Measurements from ENCODE around the gene RERE. TPM values are rescaled to one million over a fixed set of nuclear protein-coding genes. Genes with fewer than 3 reads are reported as not detected.

The RERE gene
- total RNA-seq, 4 donors from 2014 or later = 86.4 to 111 (median 103) TPM

GRCh38 chr1:8427986-8428385 is 389.5 kb downstream of the RERE start:
- TF ChIP-seq POLR2A (IDR thresholded peaks at IDR 0.05) = peak in 1 of 2 donors; percentile 44
- peak in 1 of 2 donors; percentile 70 for TF ChIP-seq EP300 (IDR thresholded peaks at IDR 0.05)
- TF ChIP-seq CTCF (IDR thresholded peaks at IDR 0.05) = no peak
- Histone ChIP-seq H3K36me3 (no peaks in the 10 kb centered on the region), H3K4me3 (no peak overlapping the region), H3K27me3 (no peaks in the 10 kb centered on the region), H3K27ac (peak overlapping the region; percentile 53 to 98 (median 68)), H3K4me1 (peaks cover 0 to 61% (median 34%) of the 10 kb centered on the region in 4 donors), H3K9me3 (no peaks in the 10 kb centered on the region)
- DNase-seq (ENCODE audit: low spot score in 2 of 2) = no peak
- WGBS, 2 donors = 42 to 61% methylated on average over 5 of the region's 5 CpGs

- H3K4me3 ChIP-seq = no peak overlapping the region
Measured at GRCh38 chr1:8427493-8427892, 389.9 kb downstream of the RERE start.

GRCh38 chr1:8426996-8427395 is 390.4 kb downstream of the RERE start:
- WGBS, 2 donors = 93% methylated on average over 4 of the region's 4 CpGs
- Histone ChIP-seq H3K27ac (peak overlapping the region in 3 of 4 donors; percentile 53 to 98 (median 83)), H3K4me3 (no peak overlapping the region), H3K36me3 (no peaks in the 10 kb centered on the region), H3K4me1 (peaks cover 0 to 63% (median 35%) of the 10 kb centered on the region in 4 donors), H3K9me3 (no peaks in the 10 kb centered on the region), H3K27me3 (no peaks in the 10 kb centered on the region)
- no peak for DNase-seq (ENCODE audit: low spot score in 2 of 2)
- TF ChIP-seq EP300 (IDR thresholded peaks at IDR 0.05) (no peak), POLR2A (IDR thresholded peaks at IDR 0.05) (no peak), CTCF (IDR thresholded peaks at IDR 0.05) (no peak)

More at GRCh38 chr1:8427493-8427892, 389.9 kb downstream of the RERE start:
- DNase-seq (ENCODE audit: low spot score in 2 of 2) = no peak
- no peaks in the 10 kb centered on the region for H3K36me3 ChIP-seq
- 44 to 50% methylated on average over 5 of the region's 5 CpGs for whole genome bisulfite sequencing, 2 donors
- TF ChIP-seq CTCF (IDR thresholded peaks at IDR 0.05) = no peak
- TF ChIP-seq EP300 (IDR thresholded peaks at IDR 0.05) = no peak
- no peaks in the 10 kb centered on the region for H3K9me3 ChIP-seq
- H3K27me3 ChIP-seq = no peaks in the 10 kb centered on the region
- H3K4me1 ChIP-seq = peaks cover 0 to 61% (median 34%) of the 10 kb centered on the region in 4 donors
- H3K27ac ChIP-seq = peak overlapping the region; percentile 53 to 98 (median 68)

GRCh38 chr1:8425781-8426161 is 391.7 kb downstream of the RERE start:
- no peak overlapping the region for H3K4me3 ChIP-seq
- peaks cover 0 to 73% (median 43%) of the 10 kb centered on the region in 4 donors for H3K4me1 ChIP-seq
- H3K36me3 ChIP-seq = no peaks in the 10 kb centered on the region
- 93 to 96% methylated on average over 3 of the region's 3 CpGs for WGBS, 2 donors
- H3K27me3 ChIP-seq = no peaks in the 10 kb centered on the region
- H3K27ac ChIP-seq = peak overlapping the region in 2 of 4 donors; percentile 98 to 99
- TF ChIP-seq EP300 (IDR thresholded peaks at IDR 0.05) (no peak), CTCF (IDR thresholded peaks at IDR 0.05) (no peak), POLR2A (IDR thresholded peaks at IDR 0.05) (no peak)
- DNase-seq (ENCODE audit: low spot score in 2 of 2) = no peak
- H3K9me3 ChIP-seq = no peaks in the 10 kb centered on the region

GRCh38 chr1:8425150-8425780 is 392.2 kb downstream of the RERE start:
- H3K4me1 ChIP-seq = peaks cover 0 to 73% (median 48%) of the 10 kb centered on the region in 4 donors
- no peak overlapping the region for H3K4me3 ChIP-seq

More at GRCh38 chr1:8425150-8425780, 392.2 kb downstream of the RERE start:
- no peaks in the 10 kb centered on the region for H3K27me3 ChIP-seq
- no peaks in the 10 kb centered on the region for H3K9me3 ChIP-seq
- no peak for DNase-seq (ENCODE audit: low spot score in 2 of 2)
- H3K27ac ChIP-seq = peak overlapping the region; percentile 91 to 99 (median 98)
- 77 to 82% methylated on average over 10 of the region's 10 CpGs for WGBS, 2 donors
- TF ChIP-seq POLR2A (IDR thresholded peaks at IDR 0.05) (no peak), CTCF (IDR thresholded peaks at IDR 0.05) (no peak), EP300 (IDR thresholded peaks at IDR 0.05) (no peak)
- peaks cover 0 to 2% (median 0%) of the 10 kb centered on the region in 3 donors for H3K36me3 ChIP-seq
